Right lobe of liver (tissue), 4 donors: ENCODE data around the gene STXBP4.

Experiments used
- CTCF ChIP-seq, 4 donors: fragments of 200-600 bp in 3 of 4; fragments of 450-650 bp in 1 of 4; IDR thresholded peaks; one replicate each; pipeline versions ENCODE4 v1.5.1 to v1.8.0; 2016 to 2022; ENCODE audit warnings: antibody characterized with exemption in 4 of 4, mild to moderate bottlenecking in 2 of 4
- POLR2A ChIP-seq: fragments of 450-650 bp; IDR thresholded peaks from one replicate; pipeline ENCODE4 v1.6.1; 2017; ENCODE audit warnings: antibody characterized with exemption, mild to moderate bottlenecking
- donor health status: DM: no; HTN: no; CAD: no.
- donor health status: DM: no; HTN: no; CAD: no.
- donor health status: DM: no; HTN: yes; CAD: no.

- TF ChIP-seq POLR2A (no peak), CTCF (IDR thresholded peaks at IDR 0.05) (no peak)
Measured at GRCh38 chr17:54948380-54948779, 20.2 kb upstream of the STXBP4 start.
